ENCODE measurements around the gene INTS11. TPM values are rescaled to one million over a fixed set of nuclear protein-coding genes. Genes with fewer than 3 reads are reported as not detected.

Gene INTS11
- total and polyA plus RNA-seq, 2 of the 13 experiments (the other 11 are each of a cell fraction or from before 2014, with no cell fraction given), result 52.8 to 94.8 TPM

DNA sequence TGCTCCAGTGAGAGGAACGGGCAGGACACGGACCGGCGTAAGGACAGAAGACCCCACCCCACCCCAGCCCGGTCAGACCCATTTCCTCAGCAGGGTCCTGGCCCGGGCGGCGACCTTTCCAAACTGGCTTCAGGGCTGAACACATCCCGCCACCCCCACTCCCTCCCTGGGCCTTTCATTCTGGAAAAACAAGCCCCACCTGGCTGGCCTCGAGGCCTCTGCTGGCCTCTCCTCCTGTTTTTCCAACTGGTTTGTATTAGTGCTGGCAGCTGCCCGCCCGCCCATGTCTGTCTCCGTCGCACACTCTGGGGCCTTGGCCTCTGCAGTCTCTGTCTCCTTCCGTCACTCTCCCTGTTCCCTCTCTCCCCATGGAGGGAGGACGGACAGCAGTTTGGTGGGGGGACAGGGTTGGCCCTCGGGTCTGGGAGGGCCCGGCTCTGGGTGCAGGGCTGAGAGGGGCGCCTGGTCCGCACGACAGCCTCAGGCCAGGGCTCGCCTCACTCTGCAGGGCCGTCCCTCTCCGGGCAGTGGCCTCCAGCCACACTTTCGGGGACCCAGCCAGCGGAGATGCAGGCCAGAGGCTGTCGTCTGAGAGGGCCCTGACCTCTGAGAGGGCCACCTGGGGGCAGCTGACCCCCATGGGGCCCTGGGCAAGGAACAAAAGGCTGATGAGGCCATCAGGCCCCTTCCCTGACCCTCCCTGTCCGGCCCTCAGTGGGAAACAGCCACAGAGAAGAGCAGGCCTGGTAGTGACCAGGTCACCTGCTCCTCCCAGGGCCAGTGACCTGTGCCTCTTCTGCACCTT, 35.4 kb upstream of the INTS11 start (continued):
- TF ChIP-seq ZNF883 (CRISPR knock-in tag; IDR thresholded peaks at IDR 0.05; ENCODE audit: not compliant biosample characterization) (peak; percentile 46), GFI1 (CRISPR knock-in tag; IDR thresholded peaks at IDR 0.05; ENCODE audit: borderline replicate concordance) (no peak), ELF3 (CRISPR knock-in tag; IDR thresholded peaks at IDR 0.05) (no peak), ZFP41 (CRISPR knock-in tag; IDR thresholded peaks at IDR 0.05; ENCODE audit: borderline replicate concordance) (no peak), ZNF543 (CRISPR knock-in tag; IDR thresholded peaks at IDR 0.05) (peak; percentile 81), KDM3A (CRISPR knock-in tag; IDR thresholded peaks at IDR 0.05; ENCODE audit: low read depth) (0 out of 2 replicates have a peak, but pooled peaks have one; percentile 45), ZC3H4 (CRISPR knock-in tag; IDR thresholded peaks at IDR 0.05; ENCODE audit: borderline replicate concordance) (peak; percentile 80; the same call in 1 of the 2 replicates), HDAC2 (CRISPR knock-in tag; IDR thresholded peaks at IDR 0.05) (peak; percentile 11; the same call in 1 of the 2 replicates), NR3C1 (CRISPR knock-in tag; IDR thresholded peaks at IDR 0.05) (no peak), REPIN1 (CRISPR knock-in tag; IDR thresholded peaks at IDR 0.05; ENCODE audit: borderline replicate concordance, low read depth) (peak; percentile 68; the same call in 1 of the 2 replicates), KDM6A (CRISPR knock-in tag; IDR thresholded peaks at IDR 0.05; ENCODE audit: low read depth) (peak; percentile 30; the same call in 1 of the 2 replicates), NPAS2 (CRISPR knock-in tag; IDR thresholded peaks at IDR 0.05; ENCODE audit: borderline replicate concordance) (no peak), KDM5B (CRISPR knock-in tag; IDR thresholded peaks at IDR 0.05; ENCODE audit: borderline replicate concordance) (0 out of 2 replicates have a peak, but pooled peaks have one; percentile 68), SMAD3 (CRISPR knock-in tag; IDR thresholded peaks at IDR 0.05) (no peak), KDM4B (CRISPR knock-in tag; IDR thresholded peaks at IDR 0.05) (no peak), POLR2G (IDR thresholded peaks at IDR 0.05; ENCODE audit: low read depth, low read length) (peak; percentile 64; the same call in 1 of the 2 replicates), SNAPC2 (CRISPR knock-in tag; IDR thresholded peaks at IDR 0.05) (peak; percentile 92), TOPORS (CRISPR knock-in tag; IDR thresholded peaks at IDR 0.05) (peak; percentile 55; the same call in 1 of the 2 replicates), ZFP36L1 (CRISPR knock-in tag; IDR thresholded peaks at IDR 0.05) (no peak), FOXA3 (CRISPR knock-in tag; IDR thresholded peaks at IDR 0.05) (no peak), ZKSCAN5 (CRISPR knock-in tag; IDR thresholded peaks at IDR 0.05) (no peak)
- TF ChIP-seq, protein P1, sequence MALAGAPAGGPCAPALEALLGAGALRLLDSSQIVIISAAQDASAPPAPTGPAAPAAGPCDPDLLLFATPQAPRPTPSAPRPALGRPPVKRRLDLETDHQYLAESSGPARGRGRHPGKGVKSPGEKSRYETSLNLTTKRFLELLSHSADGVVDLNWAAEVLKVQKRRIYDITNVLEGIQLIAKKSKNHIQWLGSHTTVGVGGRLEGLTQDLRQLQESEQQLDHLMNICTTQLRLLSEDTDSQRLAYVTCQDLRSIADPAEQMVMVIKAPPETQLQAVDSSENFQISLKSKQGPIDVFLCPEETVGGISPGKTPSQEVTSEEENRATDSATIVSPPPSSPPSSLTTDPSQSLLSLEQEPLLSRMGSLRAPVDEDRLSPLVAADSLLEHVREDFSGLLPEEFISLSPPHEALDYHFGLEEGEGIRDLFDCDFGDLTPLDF (CRISPR knock-in tag; IDR thresholded peaks at IDR 0.05), result peak; percentile 18
- TF ChIP-seq, protein P2, sequence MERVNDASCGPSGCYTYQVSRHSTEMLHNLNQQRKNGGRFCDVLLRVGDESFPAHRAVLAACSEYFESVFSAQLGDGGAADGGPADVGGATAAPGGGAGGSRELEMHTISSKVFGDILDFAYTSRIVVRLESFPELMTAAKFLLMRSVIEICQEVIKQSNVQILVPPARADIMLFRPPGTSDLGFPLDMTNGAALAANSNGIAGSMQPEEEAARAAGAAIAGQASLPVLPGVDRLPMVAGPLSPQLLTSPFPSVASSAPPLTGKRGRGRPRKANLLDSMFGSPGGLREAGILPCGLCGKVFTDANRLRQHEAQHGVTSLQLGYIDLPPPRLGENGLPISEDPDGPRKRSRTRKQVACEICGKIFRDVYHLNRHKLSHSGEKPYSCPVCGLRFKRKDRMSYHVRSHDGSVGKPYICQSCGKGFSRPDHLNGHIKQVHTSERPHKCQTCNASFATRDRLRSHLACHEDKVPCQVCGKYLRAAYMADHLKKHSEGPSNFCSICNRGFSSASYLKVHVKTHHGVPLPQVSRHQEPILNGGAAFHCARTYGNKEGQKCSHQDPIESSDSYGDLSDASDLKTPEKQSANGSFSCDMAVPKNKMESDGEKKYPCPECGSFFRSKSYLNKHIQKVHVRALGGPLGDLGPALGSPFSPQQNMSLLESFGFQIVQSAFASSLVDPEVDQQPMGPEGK (CRISPR knock-in tag; IDR thresholded peaks at IDR 0.05), result peak; percentile 86
- TF ChIP-seq, protein P3, sequence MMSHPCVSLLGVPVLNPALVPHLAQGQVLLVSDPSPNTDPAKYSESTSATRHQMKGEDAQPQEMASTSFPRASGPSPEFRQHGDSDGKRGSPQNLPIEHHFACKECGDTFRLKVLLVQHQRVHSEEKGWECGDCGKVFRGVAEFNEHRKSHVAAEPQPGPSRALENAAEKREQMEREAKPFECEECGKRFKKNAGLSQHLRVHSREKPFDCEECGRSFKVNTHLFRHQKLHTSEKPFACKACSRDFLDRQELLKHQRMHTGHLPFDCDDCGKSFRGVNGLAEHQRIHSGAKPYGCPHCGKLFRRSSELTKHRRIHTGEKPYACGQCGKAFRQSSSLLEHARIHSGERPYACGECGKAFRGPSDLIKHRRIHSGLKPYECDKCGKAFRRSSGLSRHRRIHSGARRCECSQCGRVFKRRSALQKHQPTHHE (CRISPR knock-in tag; IDR thresholded peaks at IDR 0.05; ENCODE audit: borderline replicate concordance), result 0 out of 2 replicates have a peak, but pooled peaks have one; percentile 27
